Measurements from ENCODE around the gene SLC30A3. TPM values are rescaled to one million over a fixed set of nuclear protein-coding genes. Genes with fewer than 3 reads are reported as not detected.

SLC30A3 gene
- total RNA-seq, 1 donor from 2014 or later, result 5.5 TPM

DNA sequence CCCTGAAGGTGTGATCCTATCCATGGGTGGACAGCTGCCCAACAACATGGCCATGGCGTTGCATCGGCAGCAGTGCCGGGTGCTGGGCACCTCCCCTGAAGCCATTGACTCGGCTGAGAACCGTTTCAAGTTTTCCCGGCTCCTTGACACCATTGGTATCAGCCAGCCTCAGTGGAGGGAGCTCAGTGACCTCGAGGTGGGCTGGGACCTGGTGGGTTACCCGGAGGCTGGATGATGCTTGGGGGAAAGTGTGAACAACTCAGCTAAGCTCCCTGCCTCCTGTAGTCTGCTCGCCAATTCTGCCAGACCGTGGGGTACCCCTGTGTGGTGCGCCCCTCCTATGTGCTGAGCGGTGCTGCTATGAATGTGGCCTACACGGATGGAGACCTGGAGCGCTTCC lies 29.5 kb downstream of the SLC30A3 start:
- no peak for DNase-seq (ENCODE audit: low spot score)

- no peak for DNase-seq (ENCODE audit: low spot score)
Measured at GRCh38 chr2:27231921-27232320, 30.9 kb downstream of the SLC30A3 start.

DNA sequence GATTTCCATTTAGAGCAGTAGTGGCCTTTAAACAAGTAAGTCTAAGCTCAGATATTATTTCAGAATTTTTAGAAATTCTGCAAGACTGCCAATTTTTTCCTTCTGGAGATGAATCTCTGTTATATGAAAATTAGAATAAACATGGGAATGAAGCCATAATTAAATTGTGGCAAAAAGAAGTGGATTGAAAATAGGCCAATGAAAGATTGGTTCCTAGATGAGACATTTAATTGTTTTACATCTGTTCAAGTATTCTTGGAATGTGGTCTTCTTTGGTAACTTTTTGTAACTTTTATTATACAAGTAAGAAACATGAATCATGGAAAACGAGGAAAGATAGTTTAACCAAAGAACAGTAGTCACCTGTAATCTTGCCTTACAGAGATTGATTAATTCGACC lies 35.3 kb downstream of the SLC30A3 start:
- DNase-seq (ENCODE audit: low spot score), result no peak

DNA sequence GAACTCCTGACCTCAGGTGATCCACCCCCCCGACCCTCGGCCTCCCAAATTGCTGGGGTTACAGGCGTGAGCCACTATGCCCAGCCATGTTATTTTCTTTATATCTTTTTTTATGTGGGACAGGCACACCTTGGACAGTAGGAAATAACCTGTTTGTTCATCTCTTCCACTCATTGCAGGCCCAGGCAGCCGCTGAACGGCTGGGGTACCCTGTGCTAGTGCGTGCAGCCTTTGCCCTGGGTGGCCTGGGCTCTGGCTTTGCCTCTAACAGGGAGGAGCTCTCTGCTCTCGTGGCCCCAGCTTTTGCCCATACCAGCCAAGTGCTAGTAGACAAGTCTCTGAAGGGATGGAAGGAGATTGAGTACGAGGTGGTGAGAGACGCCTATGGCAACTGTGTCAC lies 37.3 kb downstream of the SLC30A3 start:
- no peak for DNase-seq (ENCODE audit: low spot score)

- DNase-seq (ENCODE audit: low spot score), result no peak
Measured at GRCh38 chr2:27223416-27223815, 39.4 kb downstream of the SLC30A3 start.

DNA sequence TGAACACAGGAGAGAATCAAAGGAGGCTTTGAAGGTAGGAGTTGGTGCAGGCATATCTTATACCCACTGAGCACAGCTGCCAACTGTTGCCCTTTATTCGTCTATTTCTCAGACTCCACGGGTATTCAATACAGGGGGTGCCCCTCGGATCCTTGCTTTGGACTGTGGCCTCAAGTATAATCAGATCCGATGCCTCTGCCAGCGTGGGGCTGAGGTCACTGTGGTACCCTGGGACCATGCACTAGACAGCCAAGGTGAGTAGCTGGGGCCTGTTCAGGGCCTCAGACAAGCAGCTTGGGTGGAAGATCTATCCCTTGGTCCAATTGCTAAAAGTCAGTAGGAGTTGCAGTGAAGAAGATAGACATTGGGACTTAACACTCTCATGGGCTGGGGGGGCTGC lies 40.4 kb downstream of the SLC30A3 start:
- DNase-seq (ENCODE audit: low spot score), result no peak

DNA sequence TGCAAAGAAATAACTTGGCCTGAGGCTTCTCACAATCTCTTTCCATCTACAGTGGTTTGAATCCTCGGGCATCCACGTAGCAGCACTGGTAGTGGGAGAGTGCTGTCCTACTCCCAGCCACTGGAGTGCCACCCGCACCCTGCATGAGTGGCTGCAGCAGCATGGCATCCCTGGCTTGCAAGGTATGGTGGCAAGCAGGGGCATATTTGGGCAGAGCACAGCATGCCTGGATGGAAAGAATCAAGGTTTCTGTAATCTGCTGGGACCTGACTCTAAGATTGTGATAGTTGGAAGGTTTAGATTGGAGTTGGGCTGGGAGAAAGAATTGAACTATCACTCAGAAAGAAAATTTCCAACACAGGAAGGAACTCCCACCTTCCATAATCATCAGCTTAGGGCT lies 41.7 kb downstream of the SLC30A3 start:
- no peak for DNase-seq (ENCODE audit: low spot score)

DNA sequence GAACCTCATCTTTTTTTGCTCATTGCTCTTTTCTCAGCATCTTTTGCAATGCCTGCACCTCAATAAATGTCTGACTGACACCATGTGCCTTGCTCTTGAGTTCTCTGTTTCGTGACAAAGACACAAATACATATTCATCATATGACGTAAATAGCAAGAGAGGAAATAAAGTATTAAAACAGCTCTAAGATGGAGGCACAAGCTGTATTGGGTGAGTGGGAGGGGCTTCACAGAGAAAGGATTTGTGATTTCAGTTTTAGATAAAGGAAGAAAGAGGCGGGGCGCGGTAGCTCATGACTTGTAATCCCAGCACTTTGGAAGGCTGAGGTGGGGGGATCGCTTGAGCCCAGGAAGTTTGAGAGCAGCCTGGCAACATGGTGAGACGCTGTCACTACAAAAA lies 42.8 kb downstream of the SLC30A3 start:
- DNase-seq (ENCODE audit: low spot score), result no peak

DNA sequence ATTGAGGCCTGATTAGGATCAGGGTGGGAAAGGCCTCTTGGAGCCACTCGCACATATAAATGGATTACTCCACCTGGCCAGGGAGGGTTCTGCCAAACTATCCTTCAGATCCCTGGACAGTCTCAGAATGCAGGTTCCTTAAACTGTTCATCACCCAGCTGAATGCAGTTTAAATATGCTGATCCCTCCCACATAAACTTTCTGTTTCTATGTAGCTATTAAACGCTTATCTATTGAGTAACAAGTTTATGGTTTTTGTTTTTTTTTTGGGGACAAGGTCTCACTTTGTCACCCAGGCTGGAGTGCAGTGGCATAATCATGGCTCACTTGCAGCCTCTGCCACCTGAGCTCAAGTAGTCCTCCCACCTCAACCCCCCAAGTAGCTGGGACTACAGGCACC lies 43.8 kb downstream of the SLC30A3 start:
- no peak for DNase-seq (ENCODE audit: low spot score)

- no peak for DNase-seq (ENCODE audit: low spot score)
Measured at GRCh38 chr2:27218614-27219013, 44.2 kb downstream of the SLC30A3 start.

DNA sequence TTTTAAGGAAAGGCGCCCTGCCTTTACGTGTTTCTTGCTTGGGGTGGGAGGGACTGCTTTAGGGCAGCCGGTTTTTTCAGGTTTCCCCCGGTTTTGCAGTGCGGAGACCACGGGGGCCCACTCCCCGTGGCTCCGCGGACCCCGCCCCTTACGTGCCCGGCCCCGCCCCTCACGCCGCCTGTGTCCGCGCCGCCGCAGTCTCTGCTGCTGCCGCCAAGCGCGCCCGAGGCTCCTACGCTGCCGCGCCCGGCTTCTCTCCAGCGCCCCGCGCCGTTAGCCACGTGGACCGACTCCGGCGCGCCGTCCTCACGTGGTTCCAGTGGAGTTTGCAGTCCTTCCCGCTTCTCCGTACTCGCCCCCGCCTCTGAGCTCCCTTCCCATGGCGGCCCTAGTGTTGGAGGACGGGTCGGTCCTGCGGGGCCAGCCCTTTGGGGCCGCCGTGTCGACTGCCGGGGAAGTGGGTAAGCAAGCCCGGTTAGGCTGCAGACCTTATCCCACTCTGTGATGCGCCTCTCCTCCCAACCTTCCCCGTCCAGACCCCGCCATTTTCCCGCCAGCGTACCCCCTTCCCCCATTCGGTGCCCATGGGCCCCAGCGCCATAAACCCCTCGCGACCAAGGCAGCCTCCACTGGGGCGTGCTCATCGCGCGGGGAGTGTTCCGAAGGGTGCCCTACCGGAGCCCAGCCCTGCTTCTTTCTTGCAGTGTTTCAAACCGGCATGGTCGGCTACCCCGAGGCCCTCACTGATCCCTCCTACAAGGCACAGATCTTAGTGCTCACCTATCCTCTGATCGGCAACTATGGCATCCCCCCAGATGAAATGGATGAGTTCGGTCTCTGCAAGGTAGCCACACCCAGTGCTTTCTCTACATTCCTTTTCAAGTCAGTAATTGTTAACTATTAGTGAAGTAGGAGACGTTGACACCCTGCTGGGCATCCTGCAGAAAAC lies 45.4 kb downstream of the SLC30A3 start, which contains the start of gene CAD:
Gene CAD (plus strand): TSS at position 197 of the 949 bp plus-strand sequence. CDS start 183 bp downstream, at position 380.
- peak; percentile 91 for DNase-seq (ENCODE audit: low spot score)

DNA sequence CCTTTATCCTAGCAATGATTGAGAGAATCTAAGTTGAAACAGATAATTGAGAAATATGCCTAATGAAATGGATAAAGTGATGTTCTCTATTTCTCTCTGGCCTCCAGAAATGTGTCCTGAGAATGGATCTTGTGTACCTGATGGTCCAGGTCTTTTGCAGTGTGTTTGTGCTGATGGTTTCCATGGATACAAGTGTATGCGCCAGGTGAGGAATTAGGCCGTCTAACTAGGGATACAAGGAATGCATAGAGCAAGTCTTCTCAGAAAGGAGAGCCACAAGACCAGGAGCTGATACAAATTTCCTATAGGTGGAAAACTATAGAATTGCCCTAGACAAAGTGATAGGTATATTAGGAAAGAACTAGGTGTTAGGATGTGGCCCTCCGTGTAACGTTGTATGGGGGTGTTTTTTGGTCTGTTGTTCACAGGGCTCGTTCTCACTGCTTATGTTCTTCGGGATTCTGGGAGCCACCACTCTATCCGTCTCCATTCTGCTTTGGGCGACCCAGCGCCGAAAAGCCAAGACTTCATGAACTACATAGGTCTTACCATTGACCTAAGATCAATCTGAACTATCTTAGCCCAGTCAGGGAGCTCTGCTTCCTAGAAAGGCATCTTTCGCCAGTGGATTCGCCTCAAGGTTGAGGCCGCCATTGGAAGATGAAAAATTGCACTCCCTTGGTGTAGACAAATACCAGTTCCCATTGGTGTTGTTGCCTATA lies 46.3 kb downstream of the SLC30A3 start:
- no peak for DNase-seq (ENCODE audit: low spot score)

DNA sequence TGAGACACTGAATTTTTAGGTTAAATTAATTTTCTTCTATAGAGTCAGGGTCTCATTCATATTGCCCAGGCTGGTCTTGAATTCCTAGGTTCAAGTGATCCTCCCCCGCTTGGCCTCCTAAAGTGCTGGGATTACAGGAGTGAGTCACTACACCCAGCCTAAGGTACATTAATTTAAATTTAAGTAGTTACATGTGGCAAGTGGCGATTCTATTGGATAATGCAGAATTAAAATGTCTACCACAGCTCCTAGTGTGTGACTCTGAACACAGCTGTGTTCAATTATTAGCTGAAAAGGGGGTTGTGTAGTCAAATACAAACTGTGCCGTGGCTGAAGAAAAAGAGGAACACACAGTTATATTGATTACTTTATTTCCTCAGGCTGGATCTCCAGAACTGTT lies 47.9 kb downstream of the SLC30A3 start:
- DNase-seq (ENCODE audit: low spot score), result no peak

- DNase-seq (ENCODE audit: low spot score), result no peak
Measured at GRCh38 chr2:27212626-27213471, 50.0 kb downstream of the SLC30A3 start.

DNA sequence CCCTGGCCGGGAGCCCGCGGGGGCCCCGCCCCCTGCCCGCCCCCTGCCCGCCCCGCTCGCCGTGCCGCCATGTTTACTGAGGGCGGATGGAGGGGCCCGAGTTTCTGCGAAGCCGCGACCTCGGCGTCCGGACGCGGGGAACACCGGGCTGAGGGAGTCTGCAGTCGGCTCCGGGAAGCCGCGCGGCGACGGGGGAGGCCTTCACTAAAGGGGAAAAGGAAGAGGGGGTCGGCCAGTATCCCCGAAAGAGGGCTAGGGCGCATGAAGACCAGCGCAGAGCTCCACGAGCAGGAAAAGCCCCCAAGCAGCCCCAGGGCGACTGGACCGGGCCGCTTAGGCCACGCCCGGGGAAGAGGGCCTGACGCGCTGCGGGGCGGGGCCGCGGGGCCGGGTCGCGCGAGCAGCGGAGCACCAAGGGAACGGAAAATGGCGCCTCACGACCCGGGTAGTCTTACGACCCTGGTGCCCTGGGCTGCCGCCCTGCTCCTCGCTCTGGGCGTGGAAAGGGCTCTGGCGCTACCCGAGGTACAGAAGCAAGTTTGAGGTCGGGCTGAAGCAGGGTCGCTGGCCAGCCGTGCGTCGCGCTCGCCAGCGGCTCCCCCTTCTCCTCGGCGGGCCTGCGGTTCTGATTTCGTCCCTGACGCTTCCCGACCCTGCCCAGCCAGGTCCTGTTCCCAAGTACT lies 50.8 kb downstream of the SLC30A3 start, which contains the start of the genes ATRAID and SLC5A6:
Gene ATRAID (plus strand): TSS at position 99 of the 683 bp plus-strand sequence. CDS start 328 bp downstream, at position 427.
Gene SLC5A6 (minus strand): TSS at position 326 of the 683 bp plus-strand sequence. CDS start 4,618 bp downstream, outside the sequence.
- peak; percentile 95 for DNase-seq (ENCODE audit: low spot score)

DNA sequence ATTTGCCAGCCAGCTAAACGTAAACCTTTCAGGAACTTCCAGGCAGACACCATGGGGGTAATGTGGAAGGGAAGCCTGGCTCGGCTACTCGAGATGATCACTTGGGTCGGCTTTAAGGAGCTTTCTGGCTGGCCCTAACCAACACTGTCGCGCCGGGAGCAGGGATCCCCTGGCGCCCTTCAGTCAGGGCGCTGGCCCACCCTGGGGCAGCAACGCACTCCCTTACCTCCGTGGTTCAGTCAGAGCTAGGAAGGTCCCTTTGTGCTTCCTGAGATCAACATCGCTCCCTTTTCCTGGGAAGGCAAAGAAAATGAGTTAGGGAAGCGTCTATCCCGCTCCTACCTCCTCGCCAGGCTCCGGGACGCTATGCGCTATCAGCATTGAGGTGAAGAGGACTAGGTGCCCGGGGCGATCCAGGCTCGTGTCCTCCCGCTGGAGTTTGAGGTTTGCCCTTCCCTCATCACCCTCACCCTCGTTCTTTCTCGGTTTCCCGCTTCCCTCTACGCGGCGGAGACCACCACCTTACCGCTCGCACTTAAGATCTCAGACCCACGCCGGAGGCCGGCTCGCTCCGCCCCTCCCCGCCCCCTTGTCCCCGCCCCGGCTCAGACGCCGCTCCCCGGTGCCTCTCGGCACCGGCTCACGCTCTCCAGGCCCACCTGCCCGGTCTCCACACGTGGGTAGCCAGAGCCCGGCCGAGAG lies 51.5 kb downstream of the SLC30A3 start:
- peak; percentile 24 for DNase-seq (ENCODE audit: low spot score)

DNA sequence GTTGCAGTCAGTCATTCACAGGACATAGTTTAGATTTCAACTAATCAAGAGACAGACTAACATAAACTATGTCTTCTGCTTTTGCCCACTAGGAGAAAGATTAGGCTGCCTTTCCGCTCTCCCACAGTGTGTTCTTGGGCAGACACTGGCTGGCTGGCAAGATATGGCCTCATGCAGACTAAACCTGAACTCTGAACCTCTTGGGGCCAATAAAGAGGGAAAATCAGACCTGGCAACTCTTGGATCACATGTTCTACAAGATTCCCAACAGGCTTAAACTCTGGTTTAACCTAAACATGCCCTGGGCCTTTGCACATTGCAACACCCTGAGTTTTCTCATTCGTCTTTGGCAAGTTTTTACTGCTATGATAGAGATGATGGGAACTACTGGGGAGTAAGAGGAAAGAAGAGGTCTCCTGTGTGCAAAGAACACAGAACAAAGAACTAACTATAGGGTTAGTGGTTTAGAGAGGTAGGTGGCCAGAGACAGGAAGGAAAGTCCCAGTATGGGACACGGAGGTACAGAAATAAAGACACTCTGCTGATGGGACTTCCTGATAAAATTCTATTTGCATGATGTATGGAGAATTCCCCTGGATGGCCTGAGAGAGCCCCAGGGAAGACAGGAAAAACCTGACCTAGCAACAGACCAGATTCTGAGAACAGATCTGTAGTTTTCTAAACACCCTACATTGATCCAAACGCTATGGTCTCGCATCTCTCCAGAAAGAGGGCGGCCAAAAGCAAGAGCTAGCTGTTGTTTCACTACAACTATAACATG lies 53.0 kb downstream of the SLC30A3 start:
- DNase-seq (ENCODE audit: low spot score), result peak; percentile 15

DNA sequence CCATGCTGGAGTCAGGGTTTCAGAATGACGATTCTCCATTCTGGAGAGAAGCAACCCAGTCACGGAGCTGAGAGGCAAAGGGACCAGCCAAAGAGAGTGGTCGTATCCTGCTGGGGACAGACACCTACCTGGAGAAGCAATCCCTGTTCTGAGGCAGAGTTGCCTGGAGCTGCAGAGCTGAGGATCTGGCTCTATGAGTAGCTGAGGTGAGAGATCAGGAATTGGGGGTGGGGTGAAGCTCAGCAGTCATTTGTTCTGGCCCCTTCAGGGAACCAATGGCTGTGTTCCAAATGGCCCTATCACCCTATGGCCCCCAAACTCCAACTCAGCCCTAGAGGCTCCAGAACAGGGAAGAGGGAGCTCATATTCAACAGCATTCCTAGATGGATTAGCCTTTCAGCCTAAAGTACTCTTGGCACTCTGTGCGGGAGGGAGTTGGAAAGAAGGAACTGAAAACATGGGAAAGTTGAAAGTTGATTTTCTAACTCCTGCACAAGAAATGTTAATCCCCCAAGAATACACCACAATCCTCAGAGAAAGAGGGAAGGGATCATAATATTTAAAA lies 54.3 kb downstream of the SLC30A3 start:
- no peak for DNase-seq (ENCODE audit: low spot score)

GRCh38 chr2:27206346-27206745 lies 56.5 kb downstream of the SLC30A3 start:
- DNase-seq (ENCODE audit: low spot score), result no peak

Measured in umbilical cord (tissue), 2 donors.